PC-9 (cell line): ENCODE measurements around the gene CDC5L. TPM values are rescaled to one million over a fixed set of nuclear protein-coding genes. Genes with fewer than 3 reads are reported as not detected.
A peak's percentile ranks its signal among the peaks of the same experiment; 100 is the strongest.

ENCODE experiments used
- BruUV-seq: library from RNA; stranded (reverse); fragments of 400-500 nt; replicated peaks from 2 replicates; lab custom pipeline; 2021; lab: Mats Ljungman, UMichigan
- CTCF ChIA-PET: fragments of 300-600 bp; sonication (Branson Sonifier 250); formaldehyde crosslinking; loops from one replicate; lab custom pipeline; 2022; ENCODE audit warnings: antibody characterized with exemption; lab: Charles Lee
- POLR2A ChIA-PET: fragments of 300-600 bp; sonication (Branson Sonifier 250); formaldehyde crosslinking; loops from one replicate; lab custom pipeline; 2022; ENCODE audit warnings: antibody characterized with exemption; ENCODE audit not compliant: unreplicated experiment; lab: Charles Lee
- DNase-seq, 2 experiments: peaks; one replicate each; pipeline versions ENCODE4 v3.0.0 to v3.0.0-alpha.2; 2015 to 2022; ENCODE audit warnings: mixed read lengths in 1 of 2
- H2AFZ ChIP-seq: fragments of 200-600 bp; sonication (generic); 2 replicates; pipeline ENCODE4 v1.8.1; 2017; ENCODE audit warnings: antibody characterized with exemption
- H3F3A ChIP-seq: fragments of 200-600 bp; sonication (generic); 2 replicates; pipeline ENCODE4 v1.8.1; 2017; ENCODE audit warnings: antibody characterized with exemption, mild to moderate bottlenecking, low read depth; ENCODE audit not compliant: insufficient read depth
- H3K27ac ChIP-seq: fragments of 200-600 bp; sonication (generic); 2 replicates; pipeline ENCODE4 v1.6.1; 2016; ENCODE audit warnings: mixed run types
- H3K27me3 ChIP-seq: fragments of 200-600 bp; sonication (generic); 2 replicates; pipeline ENCODE4 v1.6.1; 2016; ENCODE audit warnings: low read depth, mixed run types; ENCODE audit not compliant: insufficient read depth
- H3K36me3 ChIP-seq: fragments of 200-600 bp; sonication (generic); 2 replicates; pipeline ENCODE4 v1.6.1; 2016; ENCODE audit warnings: low read depth, mixed run types
- H3K4me1 ChIP-seq: fragments of 200-600 bp; sonication (generic); replicated peaks from 2 replicates; pipeline ENCODE4 v1.6.1; 2016; ENCODE audit warnings: mixed run types; ENCODE audit not compliant: insufficient read depth
- H3K4me2 ChIP-seq: fragments of 200-600 bp; sonication (generic); 2 replicates; pipeline ENCODE4 v1.6.1; 2017; ENCODE audit warnings: mixed run types
- H3K4me3 ChIP-seq: fragments of 200-600 bp; sonication (generic); 2 replicates; pipeline ENCODE4 v1.6.1; 2016; ENCODE audit warnings: mixed run types
- H3K79me2 ChIP-seq: fragments of 200-600 bp; sonication (generic); 2 replicates; pipeline ENCODE4 v1.6.1; 2017; ENCODE audit warnings: low read depth, mixed run types
- H3K9me2 ChIP-seq: fragments of 200-600 bp; sonication (generic); 2 replicates; pipeline ENCODE4 v1.8.1; 2017; ENCODE audit warnings: mild to moderate bottlenecking; ENCODE audit not compliant: insufficient read depth
- H3K9me3 ChIP-seq: fragments of 200-600 bp; sonication (generic); 2 replicates; pipeline ENCODE4 v1.8.1; 2016; ENCODE audit warnings: low read depth; ENCODE audit not compliant: insufficient read depth
- H4K20me1 ChIP-seq: fragments of 200-600 bp; sonication (generic); 2 replicates; pipeline ENCODE4 v1.8.1; 2017; ENCODE audit not compliant: insufficient read depth
- EZH2 ChIP-seq: fragments of 200-600 bp; sonication (generic); IDR thresholded peaks from 2 replicates; pipeline ENCODE4 v1.8.0; 2017; ENCODE audit warnings: antibody characterized with exemption, low read depth
- intact Hi-C: fragments of 100-400 bp; cut with micrococcal nuclease; formaldehyde crosslinking; loops from one replicate; pipeline ENCODE4 v1.10.0; 2022; ENCODE audit not compliant: unreplicated experiment
- total RNA-seq: library from RNA; stranded (reverse); gene quantifications from 2 replicates; pipeline ENCODE4 v1.2.3, GENCODE V29; 2021
- TF ChIP-seq, protein P1 (sequence below): fragments of 200-600 bp; sonication (generic); conservative IDR thresholded peaks from 2 replicates; pipeline ENCODE4 v1.6.1; 2017; ENCODE audit warnings: mixed run types, antibody characterized with exemption, mild to moderate bottlenecking, moderate library complexity

The CDC5L gene
- total RNA-seq, 1 experiment from 2014 or later: 24.0 TPM

DNA sequence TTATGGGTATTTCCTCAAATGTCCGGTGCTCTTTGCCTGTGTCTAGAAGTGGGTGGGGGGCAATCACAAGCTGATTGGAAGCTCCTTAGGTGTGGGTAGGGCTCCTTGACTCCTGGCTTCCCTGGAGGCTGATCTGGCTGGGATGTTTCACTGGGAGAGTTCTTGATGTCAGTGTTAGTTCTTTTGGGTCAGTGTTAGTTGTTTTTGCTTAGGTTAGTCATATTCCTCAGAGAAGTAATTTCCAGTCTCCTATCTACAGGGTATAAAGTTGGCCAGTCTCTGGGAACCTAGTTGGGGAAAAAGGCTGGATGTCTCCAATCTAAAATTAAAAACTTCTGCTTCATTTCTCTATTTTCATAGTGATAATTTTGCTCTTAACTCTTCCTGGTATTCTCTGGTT, 23.6 kb downstream of the CDC5L start:
- H2AFZ ChIP-seq: no peak overlapping the region
- no peak overlapping the region for H3K4me2 ChIP-seq
- no TSS peak for BruUV-seq
- H4K20me1 ChIP-seq: peaks cover 18% of the 10 kb centered on the region
- POLR2A ChIA-PET: no interaction called here
- TF ChIP-seq EZH2: no peak
- TF ChIP-seq, protein P1, sequence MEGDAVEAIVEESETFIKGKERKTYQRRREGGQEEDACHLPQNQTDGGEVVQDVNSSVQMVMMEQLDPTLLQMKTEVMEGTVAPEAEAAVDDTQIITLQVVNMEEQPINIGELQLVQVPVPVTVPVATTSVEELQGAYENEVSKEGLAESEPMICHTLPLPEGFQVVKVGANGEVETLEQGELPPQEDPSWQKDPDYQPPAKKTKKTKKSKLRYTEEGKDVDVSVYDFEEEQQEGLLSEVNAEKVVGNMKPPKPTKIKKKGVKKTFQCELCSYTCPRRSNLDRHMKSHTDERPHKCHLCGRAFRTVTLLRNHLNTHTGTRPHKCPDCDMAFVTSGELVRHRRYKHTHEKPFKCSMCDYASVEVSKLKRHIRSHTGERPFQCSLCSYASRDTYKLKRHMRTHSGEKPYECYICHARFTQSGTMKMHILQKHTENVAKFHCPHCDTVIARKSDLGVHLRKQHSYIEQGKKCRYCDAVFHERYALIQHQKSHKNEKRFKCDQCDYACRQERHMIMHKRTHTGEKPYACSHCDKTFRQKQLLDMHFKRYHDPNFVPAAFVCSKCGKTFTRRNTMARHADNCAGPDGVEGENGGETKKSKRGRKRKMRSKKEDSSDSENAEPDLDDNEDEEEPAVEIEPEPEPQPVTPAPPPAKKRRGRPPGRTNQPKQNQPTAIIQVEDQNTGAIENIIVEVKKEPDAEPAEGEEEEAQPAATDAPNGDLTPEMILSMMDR: no peak
- H3K4me3 ChIP-seq: no peak overlapping the region
- CTCF ChIA-PET: interaction anchor here (0.7 kb wide), 1 partner anchor 1154 kb away, joined by 3 read pairs; no protein-coding TSS in a partner anchor
- no peaks in the 10 kb centered on the region; the same call in 1 of the 2 replicates for H3F3A ChIP-seq
- H3K27ac ChIP-seq: no peak overlapping the region
- no peaks in the 10 kb centered on the region for H3K9me3 ChIP-seq
- no peak for DNase-seq
- H3K9me2 ChIP-seq: no peaks in the 10 kb centered on the region
- H3K27me3 ChIP-seq: no peaks in the 10 kb centered on the region
- H3K4me1 ChIP-seq: peaks cover 11% of the 10 kb centered on the region; the same call in 1 of the 2 replicates
- peaks cover 23% of the 10 kb centered on the region for H3K79me2 ChIP-seq
- H3K36me3 ChIP-seq: peaks cover 29% of the 10 kb centered on the region
- intact Hi-C loops: no loop called here

DNA sequence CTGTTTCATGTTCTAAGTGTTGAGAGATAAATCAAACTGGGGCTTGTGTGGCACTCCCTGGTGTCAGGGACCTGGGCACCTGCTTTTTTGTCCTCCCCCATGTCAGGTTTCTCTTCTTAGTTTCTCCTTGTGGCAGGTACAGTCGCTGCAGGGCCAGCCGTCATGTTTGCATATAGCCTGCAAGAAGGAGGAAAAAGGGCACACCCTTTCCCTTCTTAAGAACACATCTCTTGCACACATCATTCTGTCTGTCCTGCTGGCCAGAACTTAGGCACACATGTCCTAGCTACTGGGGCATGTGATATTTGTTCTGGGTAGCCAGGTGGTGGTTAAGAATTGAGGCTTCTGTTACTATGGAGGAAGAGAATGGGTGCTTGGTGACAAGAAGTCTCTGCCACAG, 27.9 kb downstream of the CDC5L start:
- POLR2A ChIA-PET: interaction anchor here (0.6 kb wide), 1 partner anchor 32 kb away, joined by 3 read pairs; no protein-coding TSS in a partner anchor
- Histone ChIP-seq H4K20me1 (peaks cover 25% of the 10 kb centered on the region), H3K9me2 (no peaks in the 10 kb centered on the region), H3K9me3 (no peaks in the 10 kb centered on the region), H3K27me3 (no peaks in the 10 kb centered on the region), H3F3A (no peaks in the 10 kb centered on the region; the same call in 1 of the 2 replicates), H3K4me1 (peaks cover 14% of the 10 kb centered on the region; the same call in 1 of the 2 replicates), H3K27ac (no peak overlapping the region), H3K79me2 (peaks cover 42% of the 10 kb centered on the region), H3K4me2 (no peak overlapping the region), H3K36me3 (peaks cover 26% of the 10 kb centered on the region), H2AFZ (no peak overlapping the region), H3K4me3 (no peak overlapping the region)
- TF ChIP-seq, protein P1: no peak
- no peak for TF ChIP-seq EZH2
- no TSS peak for BruUV-seq
- CTCF ChIA-PET: no interaction called here
- no peak for DNase-seq
- intact Hi-C loops: no loop called here

DNA sequence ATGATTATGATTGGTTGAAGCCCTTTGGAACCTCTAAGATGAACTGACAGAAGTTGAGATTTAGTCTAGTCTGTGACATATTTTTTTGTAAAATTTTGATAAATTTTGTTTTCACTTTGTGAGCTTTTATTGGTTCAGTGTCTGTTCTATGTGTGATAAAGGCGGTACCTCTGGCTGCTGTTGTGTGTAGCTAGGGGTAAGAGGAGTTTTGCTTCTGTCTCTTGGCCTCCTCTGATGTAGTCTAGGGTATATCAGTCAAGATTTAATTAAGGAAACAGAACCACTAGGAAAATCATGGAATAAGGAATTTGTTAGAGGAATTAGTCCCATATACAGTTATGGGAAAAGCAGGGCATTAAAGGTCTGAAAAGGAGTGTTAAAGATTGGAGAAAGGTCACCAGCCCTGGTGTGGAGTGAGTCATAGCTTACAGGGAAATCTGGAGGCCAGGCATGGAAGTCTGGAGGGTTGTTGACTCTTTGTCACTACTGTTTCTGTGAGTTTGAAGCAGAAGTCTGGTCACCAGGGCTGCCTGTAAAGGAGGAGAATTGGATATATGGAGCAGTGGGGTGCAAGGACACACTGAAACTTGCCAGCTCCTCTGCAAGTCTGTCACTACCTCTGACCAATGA, 28.5 kb downstream of the CDC5L start:
- peak overlapping the region; percentile 7; the same call in 1 of the 2 replicates for H3K4me2 ChIP-seq
- peaks cover 14% of the 10 kb centered on the region; the same call in 1 of the 2 replicates for H3K4me1 ChIP-seq
- H3K9me2 ChIP-seq: no peaks in the 10 kb centered on the region
- CTCF ChIA-PET: no interaction called here
- H3K79me2 ChIP-seq: peaks cover 42% of the 10 kb centered on the region
- POLR2A ChIA-PET: interaction anchor here (0.6 kb wide), 1 partner anchor 31 kb away, joined by 3 read pairs; no protein-coding TSS in a partner anchor
- no peaks in the 10 kb centered on the region; the same call in 1 of the 2 replicates for H3F3A ChIP-seq
- no peak overlapping the region for H2AFZ ChIP-seq
- DNase-seq: peak; percentile 3 to 42
- no peak overlapping the region for H3K27ac ChIP-seq
- H3K36me3 ChIP-seq: peaks cover 26% of the 10 kb centered on the region
- intact Hi-C loops: no loop called here
- TF ChIP-seq EZH2: no peak
- TF ChIP-seq, protein P1: no peak
- no peaks in the 10 kb centered on the region for H3K27me3 ChIP-seq
- no peaks in the 10 kb centered on the region for H3K9me3 ChIP-seq
- peaks cover 25% of the 10 kb centered on the region for H4K20me1 ChIP-seq
- no peak overlapping the region for H3K4me3 ChIP-seq
- no TSS peak for BruUV-seq
